ENCODE results near the gene R3HCC1L. TPM values are rescaled to one million over a fixed set of nuclear protein-coding genes. Genes with fewer than 3 reads are reported as not detected.
A peak's percentile ranks its signal among the peaks of the same experiment; 100 is the strongest.

R3HCC1L gene
- total and polyA plus RNA-seq, 10 of the 15 experiments (the other 5 are each of a cell fraction or from before 2014, with no cell fraction given), result 11.3 to 20.3 (median 15.3) TPM

DNA sequence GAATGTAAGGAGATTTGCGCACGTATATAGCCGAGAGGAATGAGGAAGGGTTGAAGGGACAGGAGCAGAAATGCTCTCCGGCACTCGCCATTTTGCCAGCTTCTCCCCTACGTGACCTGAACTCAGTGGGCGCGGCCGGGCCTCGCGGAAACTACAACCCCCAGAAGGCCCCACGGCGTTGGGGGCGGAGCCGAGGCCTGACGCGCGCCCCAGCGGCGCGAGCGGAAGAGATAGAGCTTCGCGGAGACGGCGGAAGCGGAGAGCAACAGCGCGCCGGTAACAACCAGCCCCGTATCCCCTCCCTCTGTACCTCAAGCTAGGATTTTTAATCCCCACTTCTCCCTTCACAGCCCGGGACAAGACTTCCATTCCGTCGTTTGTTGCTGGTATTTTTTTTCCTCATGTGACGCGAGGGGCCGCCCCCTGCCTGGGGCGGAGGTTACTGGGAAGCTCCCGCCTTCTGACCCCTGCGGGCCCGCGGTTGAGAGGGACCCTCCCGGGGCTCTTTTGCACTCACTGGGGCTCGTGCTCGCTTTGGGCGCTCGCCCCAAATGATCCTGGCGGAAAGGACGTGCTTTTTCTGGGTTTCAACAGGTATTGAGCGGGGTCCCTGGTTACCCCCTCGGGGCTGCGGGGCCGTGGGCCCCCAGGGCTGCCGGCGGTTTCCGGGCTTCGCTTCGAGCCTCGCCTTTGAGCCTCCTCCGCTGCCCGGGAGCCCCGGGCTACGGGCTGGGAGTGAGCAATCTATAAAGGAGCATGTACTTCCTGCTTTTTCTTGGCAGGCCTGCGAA, at the start of gene R3HCC1L (continued):
- TF ChIP-seq EP300 (IDR thresholded peaks at IDR 0.05; ENCODE audit: borderline replicate concordance in 1 of 2, control insufficient read depth in 1 of 2, low read depth in 2 of 2, low read length in 2 of 2) (peak in 1 of 2 experiments; percentile 9; a peak in 1 of 4 replicates), IKZF1 (conservative IDR thresholded peaks at IDR 0.05) (peak; percentile 79), SUZ12 (IDR thresholded peaks at IDR 0.05; ENCODE audit: unreplicated experiment) (peak; percentile 45), FOXK2 (IDR thresholded peaks at IDR 0.05) (peak; percentile 74), ZSCAN29 (IDR thresholded peaks at IDR 0.05) (no peak), YY1 (IDR thresholded peaks at IDR 0.05; ENCODE audit: low read depth, low read length) (peak; percentile 91), SREBF1 (IDR thresholded peaks at IDR 0.05; ENCODE audit: low read length) (no peak; the same call in 1 of the 2 replicates), NR2C1 (IDR thresholded peaks at IDR 0.05) (peak; percentile 89), MEF2A (IDR thresholded peaks at IDR 0.05; ENCODE audit: insufficient read depth, low read depth, low read length) (no peak), SMC3 (IDR thresholded peaks at IDR 0.05; ENCODE audit: borderline replicate concordance, low read length) (no peak), HDGF (IDR thresholded peaks at IDR 0.05) (peak; percentile 61; the same call in 1 of the 2 replicates), CREB1 (IDR thresholded peaks at IDR 0.05; ENCODE audit: low read depth) (peak; percentile 94), ETV6 (conservative IDR thresholded peaks at IDR 0.05 in 1 of 2, IDR thresholded peaks at IDR 0.05 in 1 of 2; ENCODE audit: borderline replicate concordance in 1 of 2, low read depth in 1 of 2) (no peak), POLR2A (IDR thresholded peaks at IDR 0.05; ENCODE audit: low read depth, low read length) (peak; percentile 95), ZNF384 (IDR thresholded peaks at IDR 0.05; ENCODE audit: borderline replicate concordance, low read depth, low read length) (0 out of 2 replicates have a peak, but pooled peaks have one; percentile 29), ASH2L (IDR thresholded peaks at IDR 0.05; ENCODE audit: borderline replicate concordance, low read depth) (no peak), HCFC1 (IDR thresholded peaks at IDR 0.05; ENCODE audit: low read length) (peak; percentile 95), GATAD2B (conservative IDR thresholded peaks at IDR 0.05; ENCODE audit: low read depth) (0 out of 2 replicates have a peak, but pooled peaks have one; percentile 72), CREM (IDR thresholded peaks at IDR 0.05; ENCODE audit: low read depth) (peak; percentile 94), KLF5 (IDR thresholded peaks at IDR 0.05; ENCODE audit: partially characterized antibody) (peak; percentile 83), FOS (IDR thresholded peaks at IDR 0.05; ENCODE audit: borderline replicate concordance, extremely low read depth, insufficient read length) (no peak), TCF12 (IDR thresholded peaks at IDR 0.05; ENCODE audit: low read depth, low read length) (0 out of 2 replicates have a peak, but pooled peaks have one; percentile 11)
- TF ChIP-seq, protein P1, sequence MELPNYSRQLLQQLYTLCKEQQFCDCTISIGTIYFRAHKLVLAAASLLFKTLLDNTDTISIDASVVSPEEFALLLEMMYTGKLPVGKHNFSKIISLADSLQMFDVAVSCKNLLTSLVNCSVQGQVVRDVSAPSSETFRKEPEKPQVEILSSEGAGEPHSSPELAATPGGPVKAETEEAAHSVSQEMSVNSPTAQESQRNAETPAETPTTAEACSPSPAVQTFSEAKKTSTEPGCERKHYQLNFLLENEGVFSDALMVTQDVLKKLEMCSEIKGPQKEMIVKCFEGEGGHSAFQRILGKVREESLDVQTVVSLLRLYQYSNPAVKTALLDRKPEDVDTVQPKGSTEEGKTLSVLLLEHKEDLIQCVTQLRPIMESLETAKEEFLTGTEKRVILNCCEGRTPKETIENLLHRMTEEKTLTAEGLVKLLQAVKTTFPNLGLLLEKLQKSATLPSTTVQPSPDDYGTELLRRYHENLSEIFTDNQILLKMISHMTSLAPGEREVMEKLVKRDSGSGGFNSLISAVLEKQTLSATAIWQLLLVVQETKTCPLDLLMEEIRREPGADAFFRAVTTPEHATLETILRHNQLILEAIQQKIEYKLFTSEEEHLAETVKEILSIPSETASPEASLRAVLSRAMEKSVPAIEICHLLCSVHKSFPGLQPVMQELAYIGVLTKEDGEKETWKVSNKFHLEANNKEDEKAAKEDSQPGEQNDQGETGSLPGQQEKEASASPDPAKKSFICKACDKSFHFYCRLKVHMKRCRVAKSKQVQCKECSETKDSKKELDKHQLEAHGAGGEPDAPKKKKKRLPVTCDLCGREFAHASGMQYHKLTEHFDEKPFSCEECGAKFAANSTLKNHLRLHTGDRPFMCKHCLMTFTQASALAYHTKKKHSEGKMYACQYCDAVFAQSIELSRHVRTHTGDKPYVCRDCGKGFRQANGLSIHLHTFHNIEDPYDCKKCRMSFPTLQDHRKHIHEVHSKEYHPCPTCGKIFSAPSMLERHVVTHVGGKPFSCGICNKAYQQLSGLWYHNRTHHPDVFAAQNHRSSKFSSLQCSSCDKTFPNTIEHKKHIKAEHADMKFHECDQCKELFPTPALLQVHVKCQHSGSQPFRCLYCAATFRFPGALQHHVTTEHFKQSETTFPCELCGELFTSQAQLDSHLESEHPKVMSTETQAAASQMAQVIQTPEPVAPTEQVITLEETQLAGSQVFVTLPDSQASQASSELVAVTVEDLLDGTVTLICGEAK (IDR thresholded peaks at IDR 0.05; ENCODE audit: borderline replicate concordance), result peak; percentile 62; the same call in 1 of the 2 replicates
- TF ChIP-seq, protein P2, sequence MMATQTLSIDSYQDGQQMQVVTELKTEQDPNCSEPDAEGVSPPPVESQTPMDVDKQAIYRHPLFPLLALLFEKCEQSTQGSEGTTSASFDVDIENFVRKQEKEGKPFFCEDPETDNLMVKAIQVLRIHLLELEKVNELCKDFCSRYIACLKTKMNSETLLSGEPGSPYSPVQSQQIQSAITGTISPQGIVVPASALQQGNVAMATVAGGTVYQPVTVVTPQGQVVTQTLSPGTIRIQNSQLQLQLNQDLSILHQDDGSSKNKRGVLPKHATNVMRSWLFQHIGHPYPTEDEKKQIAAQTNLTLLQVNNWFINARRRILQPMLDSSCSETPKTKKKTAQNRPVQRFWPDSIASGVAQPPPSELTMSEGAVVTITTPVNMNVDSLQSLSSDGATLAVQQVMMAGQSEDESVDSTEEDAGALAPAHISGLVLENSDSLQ (IDR thresholded peaks at IDR 0.05), result no peak
- TF ChIP-seq, protein P3, sequence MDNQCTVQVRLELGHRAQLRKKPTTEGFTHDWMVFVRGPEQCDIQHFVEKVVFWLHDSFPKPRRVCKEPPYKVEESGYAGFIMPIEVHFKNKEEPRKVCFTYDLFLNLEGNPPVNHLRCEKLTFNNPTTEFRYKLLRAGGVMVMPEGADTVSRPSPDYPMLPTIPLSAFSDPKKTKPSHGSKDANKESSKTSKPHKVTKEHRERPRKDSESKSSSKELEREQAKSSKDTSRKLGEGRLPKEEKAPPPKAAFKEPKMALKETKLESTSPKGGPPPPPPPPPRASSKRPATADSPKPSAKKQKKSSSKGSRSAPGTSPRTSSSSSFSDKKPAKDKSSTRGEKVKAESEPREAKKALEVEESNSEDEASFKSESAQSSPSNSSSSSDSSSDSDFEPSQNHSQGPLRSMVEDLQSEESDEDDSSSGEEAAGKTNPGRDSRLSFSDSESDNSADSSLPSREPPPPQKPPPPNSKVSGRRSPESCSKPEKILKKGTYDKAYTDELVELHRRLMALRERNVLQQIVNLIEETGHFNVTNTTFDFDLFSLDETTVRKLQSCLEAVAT (IDR thresholded peaks at IDR 0.05), result peak; percentile 16
